ENCODE data around the gene CDIPT.

Gene CDIPT

GRCh38 chr16:29830774-29831173 is 32.3 kb downstream of the CDIPT start:
- no peak for DNase-seq (ENCODE audit: low read depth, low spot score)

- no peak for DNase-seq (ENCODE audit: low read depth, low spot score)
Observed at GRCh38 chr16:29826342-29826695, 36.7 kb downstream of the CDIPT start.

- DNase-seq (ENCODE audit: low read depth, low spot score), result no peak
Observed at GRCh38 chr16:29825145-29826044, 37.6 kb downstream of the CDIPT start.

GRCh38 chr16:29824589-29825144 is 38.4 kb downstream of the CDIPT start:
- no peak for DNase-seq (ENCODE audit: low read depth, low spot score)

GRCh38 chr16:29821643-29822115 is 41.3 kb downstream of the CDIPT start:
- no peak for DNase-seq (ENCODE audit: low read depth, low spot score)

GRCh38 chr16:29820730-29821642 is 42.0 kb downstream of the CDIPT start:
- no peak for DNase-seq (ENCODE audit: low read depth, low spot score)

GRCh38 chr16:29820271-29820701 is 42.7 kb downstream of the CDIPT start, which contains the start of gene MVP:
TSS of gene MVP (plus strand) at chr16:29820462. CDS start at chr16:29830550, 10,088 bp downstream.
- DNase-seq (ENCODE audit: low read depth, low spot score), result no peak

GRCh38 chr16:29819506-29819905 is 43.5 kb downstream of the CDIPT start:
- no peak for DNase-seq (ENCODE audit: low read depth, low spot score)

- DNase-seq (ENCODE audit: low read depth, low spot score), result no peak
Observed at GRCh38 chr16:29818082-29818481, 44.9 kb downstream of the CDIPT start.

- DNase-seq (ENCODE audit: low read depth, low spot score), result no peak
Observed at GRCh38 chr16:29816694-29817441, 46.2 kb downstream of the CDIPT start.

- peak; percentile 94 for DNase-seq (ENCODE audit: low read depth, low spot score)
Observed at GRCh38 chr16:29815793-29816693, 47.0 kb downstream of the CDIPT start, which contains the start of gene PAGR1. TSS of gene PAGR1 (plus strand) at chr16:29816152. CDS start at chr16:29816526, 374 bp downstream.

- DNase-seq (ENCODE audit: low read depth, low spot score), result no peak
Observed at GRCh38 chr16:29815032-29815721, 47.8 kb downstream of the CDIPT start.

GRCh38 chr16:29814592-29814991 is 48.4 kb downstream of the CDIPT start:
- DNase-seq (ENCODE audit: low read depth, low spot score), result no peak

- no peak for DNase-seq (ENCODE audit: low read depth, low spot score)
Observed at GRCh38 chr16:29813644-29814562, 49.1 kb downstream of the CDIPT start.

- DNase-seq (ENCODE audit: low read depth, low spot score), result no peak
Observed at GRCh38 chr16:29812754-29813643, 50.0 kb downstream of the CDIPT start.

GRCh38 chr16:29811896-29812665 is 50.9 kb downstream of the CDIPT start, which contains the start of gene PRRT2:
TSS of gene PRRT2 (plus strand) at chr16:29812193. CDS start at chr16:29813055, 862 bp downstream.
- DNase-seq (ENCODE audit: low read depth, low spot score), result no peak
